Osteocyte (in vitro differentiated cells): ENCODE results near the gene GRID1. TPM values are rescaled to one million over a fixed set of nuclear protein-coding genes. Genes with fewer than 3 reads are reported as not detected.

Experiments used
- DNase-seq: peaks from one replicate; pipeline ENCODE4 v3.0.0; 2021; ENCODE audit warnings: mixed read lengths; ENCODE audit not compliant: unreplicated experiment; ENCODE audit errors: extremely low spot score
- H3K27ac Mint-ChIP-seq: one replicate; pipeline ENCODE4 v1.8.0; 2021; ENCODE audit warnings: mild to moderate bottlenecking, mixed read lengths; ENCODE audit not compliant: unreplicated experiment
- H3K27me3 Mint-ChIP-seq: one replicate; pipeline ENCODE4 v1.8.0; 2021; ENCODE audit warnings: mixed read lengths; ENCODE audit not compliant: unreplicated experiment
- H3K36me3 Mint-ChIP-seq: one replicate; pipeline ENCODE4 v1.8.0; 2021; ENCODE audit warnings: mixed read lengths; ENCODE audit not compliant: unreplicated experiment
- H3K4me1 Mint-ChIP-seq: one replicate; pipeline ENCODE4 v1.8.0; 2021; ENCODE audit warnings: mixed read lengths; ENCODE audit not compliant: unreplicated experiment
- H3K4me3 Mint-ChIP-seq: one replicate; pipeline ENCODE4 v1.8.0; 2021; ENCODE audit warnings: mild to moderate bottlenecking, moderate library complexity, mixed read lengths; ENCODE audit not compliant: unreplicated experiment
- H3K9me3 Mint-ChIP-seq: one replicate; pipeline ENCODE4 v1.8.0; 2021; ENCODE audit warnings: mixed read lengths; ENCODE audit not compliant: unreplicated experiment
- CTCF ChIP-seq: fragments of 200-600 bp; sonication (generic); IDR thresholded peaks from 2 replicates; pipeline ENCODE4 v1.5.0; 2021; ENCODE audit warnings: antibody characterized with exemption, mild to moderate bottlenecking, moderate library complexity
- total RNA-seq: library from RNA; stranded (reverse); gene quantifications from 2 replicates; pipeline ENCODE4 v1.2.1, GENCODE V29; 2021

GRID1 gene
- total RNA-seq, 1 donor from 2014 or later, result 0.11 TPM

GRCh38 chr10:86137561-86137960 lies 229.0 kb downstream of the GRID1 start:
- TF ChIP-seq CTCF, result no peak
- DNase-seq, result no peak
- Mint-ChIP-seq H3K27me3 (no peaks in the 10 kb centered on the region), H3K27ac (no peak overlapping the region), H3K36me3 (no peaks in the 10 kb centered on the region), H3K9me3 (peaks cover 7% of the 10 kb centered on the region), H3K4me3 (no peak overlapping the region), H3K4me1 (no peaks in the 10 kb centered on the region)

- Mint-ChIP-seq H3K36me3 (no peaks in the 10 kb centered on the region), H3K4me3 (no peak overlapping the region), H3K27ac (no peak overlapping the region), H3K4me1 (no peaks in the 10 kb centered on the region), H3K9me3 (peaks cover 7% of the 10 kb centered on the region), H3K27me3 (no peaks in the 10 kb centered on the region)
- TF ChIP-seq CTCF, result no peak
- DNase-seq, result no peak
Measured at GRCh38 chr10:86136934-86137333, 229.7 kb downstream of the GRID1 start.

- DNase-seq, result no peak
- no peaks in the 10 kb centered on the region for H3K27me3 Mint-ChIP-seq
- TF ChIP-seq CTCF, result no peak
Measured at GRCh38 chr10:86135191-86135590, 231.4 kb downstream of the GRID1 start.

GRCh38 chr10:86130737-86131475 lies 235.7 kb downstream of the GRID1 start:
- H3K4me3 Mint-ChIP-seq, result no peak overlapping the region
- H3K27me3 Mint-ChIP-seq, result no peaks in the 10 kb centered on the region
- TF ChIP-seq CTCF, result no peak
- no peaks in the 10 kb centered on the region for H3K36me3 Mint-ChIP-seq
- H3K9me3 Mint-ChIP-seq, result peaks cover 14% of the 10 kb centered on the region
- H3K4me1 Mint-ChIP-seq, result no peaks in the 10 kb centered on the region
- no peak for DNase-seq
- H3K27ac Mint-ChIP-seq, result no peak overlapping the region

More at GRCh38 chr10:86135191-86135590, 231.4 kb downstream of the GRID1 start:
- Mint-ChIP-seq H3K9me3 (peaks cover 11% of the 10 kb centered on the region), H3K4me3 (no peak overlapping the region), H3K4me1 (no peaks in the 10 kb centered on the region), H3K36me3 (no peaks in the 10 kb centered on the region), H3K27ac (no peak overlapping the region)

- DNase-seq, result no peak
- Mint-ChIP-seq H3K4me1 (no peaks in the 10 kb centered on the region), H3K27ac (no peak overlapping the region), H3K9me3 (peaks cover 14% of the 10 kb centered on the region), H3K27me3 (no peaks in the 10 kb centered on the region), H3K36me3 (no peaks in the 10 kb centered on the region), H3K4me3 (no peak overlapping the region)
- TF ChIP-seq CTCF, result no peak
Measured at GRCh38 chr10:86130041-86130440, 236.6 kb downstream of the GRID1 start.
